A673 (cell line): ENCODE data around the gene SLC1A6. TPM values are rescaled to one million over a fixed set of nuclear protein-coding genes. Genes with fewer than 3 reads are reported as not detected.
"Not testable (repeated sequence)": the region's sequence is repeated elsewhere in the genome, so short reads cannot be mapped to it uniquely, and the experiment has no call there.

Experiments
- BruUV-seq: library from RNA; stranded (reverse); fragments of 400-500 nt; replicated peaks from 2 replicates; lab custom pipeline; 2021; lab: Mats Ljungman, UMichigan
- CTCF ChIA-PET: fragments of 300-600 bp; sonication (Branson Sonifier 250); formaldehyde crosslinking; loops from one replicate; lab custom pipeline; 2022; ENCODE audit warnings: antibody characterized with exemption; lab: Charles Lee
- POLR2A ChIA-PET: fragments of 300-600 bp; sonication (Branson Sonifier 250); formaldehyde crosslinking; loops from one replicate; lab custom pipeline; 2022; ENCODE audit warnings: antibody characterized with exemption; ENCODE audit not compliant: low non-redundant PET; lab: Charles Lee
- DNase-seq: peaks from one replicate; pipeline ENCODE4 v3.0.0-alpha.2; 2015; ENCODE audit warnings: low spot score
- H3K27ac ChIP-seq: fragments of 200-600 bp; sonication (generic); 2 replicates; pipeline ENCODE4 v1.5.1; 2016; ENCODE audit warnings: mixed run types, low read depth, mild to moderate bottlenecking, mixed read lengths, antibody characterized with exemption, low read length; ENCODE audit not compliant: poor library complexity, severe bottlenecking
- H3K27me3 ChIP-seq: fragments of 200-600 bp; sonication (generic); replicated peaks from 2 replicates; pipeline ENCODE4 v1.6.1; 2017; ENCODE audit warnings: mixed run types, low read depth, mild to moderate bottlenecking, mixed read lengths, antibody characterized with exemption, low read length; ENCODE audit not compliant: insufficient read depth, poor library complexity
- H3K36me3 ChIP-seq: fragments of 200-600 bp; sonication (generic); 2 replicates; pipeline ENCODE4 v1.6.1; 2016; ENCODE audit warnings: mixed run types, mild to moderate bottlenecking, mixed read lengths, antibody characterized with exemption, low read length; ENCODE audit not compliant: insufficient read depth, poor library complexity, severe bottlenecking
- H3K4me1 ChIP-seq: fragments of 200-600 bp; sonication (generic); 2 replicates; pipeline ENCODE4 v1.6.1; 2017; ENCODE audit warnings: mixed run types, mild to moderate bottlenecking, mixed read lengths, antibody characterized with exemption, low read length; ENCODE audit not compliant: insufficient read depth, poor library complexity, severe bottlenecking
- H3K4me3 ChIP-seq: fragments of 200-600 bp; sonication (generic); 2 replicates; pipeline ENCODE4 v1.5.1; 2016; ENCODE audit warnings: low read depth, mixed run types, mild to moderate bottlenecking, mixed read lengths, low read length; ENCODE audit not compliant: poor library complexity, severe bottlenecking
- H3K9me3 ChIP-seq: fragments of 200-600 bp; sonication (generic); 2 replicates; pipeline ENCODE4 v1.6.1; 2016; ENCODE audit warnings: mixed run types, low read depth, mild to moderate bottlenecking, mixed read lengths, antibody characterized with exemption, low read length; ENCODE audit not compliant: poor library complexity, severe bottlenecking
- CTCF ChIP-seq: fragments of 300-800, 200-600 bp; sonication (generic); conservative IDR thresholded peaks from 2 replicates; pipeline ENCODE4 v1.5.1; 2017; ENCODE audit warnings: low read depth, mild to moderate bottlenecking, antibody characterized with exemption, low read length, moderate library complexity, mixed read lengths
- EZH2 ChIP-seq: fragments of 200-600 bp; sonication (generic); IDR thresholded peaks from 2 replicates; pipeline ENCODE4 v1.6.1; 2017; ENCODE audit warnings: borderline replicate concordance, low read depth, mild to moderate bottlenecking, mixed read lengths, antibody characterized with exemption, low read length; ENCODE audit not compliant: poor library complexity, severe bottlenecking
- intact Hi-C: fragments of 100-400 bp; cut with micrococcal nuclease; formaldehyde crosslinking; loops from one replicate; pipeline ENCODE4 v1.10.0; 2022; ENCODE audit not compliant: unreplicated experiment
- total RNA-seq: library from RNA; stranded (reverse); gene quantifications from 2 replicates; pipeline ENCODE4 v1.2.3, GENCODE V29; 2021

The SLC1A6 gene
- total RNA-seq, 1 experiment from 2014 or later: 0.26 TPM

- no peak for DNase-seq
- Histone ChIP-seq H3K27me3 (peaks cover 5% of the 10 kb centered on the region), H3K9me3 (no peaks in the 10 kb centered on the region), H3K36me3 (no peaks in the 10 kb centered on the region), H3K27ac (no peak overlapping the region), H3K4me1 (no peaks in the 10 kb centered on the region), H3K4me3 (no peak overlapping the region)
- no TSS peak for BruUV-seq
- intact Hi-C loops: no loop called here
- CTCF ChIA-PET: no interaction called here
- TF ChIP-seq EZH2 (no peak), CTCF (no peak)
- POLR2A ChIA-PET: no interaction called here
These were observed 29.2 kb downstream of the SLC1A6 start for GRCh38 chr19:14950421-14950820.

GRCh38 chr19:14949876-14950275, 29.8 kb downstream of the SLC1A6 start:
- no TSS peak for BruUV-seq
- H3K27me3 ChIP-seq: peaks cover 5% of the 10 kb centered on the region
- DNase-seq: no peak
- no peak overlapping the region for H3K4me3 ChIP-seq
- ChIA-PET POLR2A (no interaction called here), CTCF (no interaction called here)
- H3K9me3 ChIP-seq: no peaks in the 10 kb centered on the region
- no peak overlapping the region for H3K27ac ChIP-seq
- TF ChIP-seq EZH2: no peak
- no peak for TF ChIP-seq CTCF
- intact Hi-C loops: no loop called here
- no peaks in the 10 kb centered on the region for H3K36me3 ChIP-seq
- H3K4me1 ChIP-seq: no peaks in the 10 kb centered on the region

GRCh38 chr19:14949413-14949812, 30.3 kb downstream of the SLC1A6 start:
- CTCF ChIA-PET, H3K9me3 ChIP-seq, H3K27me3 ChIP-seq, DNase-seq, intact Hi-C loops, H3K4me3 ChIP-seq, BruUV-seq, H3K36me3 ChIP-seq, POLR2A ChIA-PET, H3K4me1 ChIP-seq, H3K27ac ChIP-seq: not testable (repeated sequence)

GRCh38 chr19:14944456-14944855, 35.2 kb downstream of the SLC1A6 start:
- DNase-seq: no peak
- intact Hi-C loops: no loop called here
- CTCF ChIA-PET: no interaction called here

More at GRCh38 chr19:14944456-14944855, 35.2 kb downstream of the SLC1A6 start:
- Histone ChIP-seq H3K27ac (no peak overlapping the region), H3K27me3 (peaks cover 15% of the 10 kb centered on the region), H3K36me3 (no peaks in the 10 kb centered on the region), H3K4me3 (no peak overlapping the region), H3K4me1 (no peaks in the 10 kb centered on the region), H3K9me3 (no peaks in the 10 kb centered on the region)
- no TSS peak for BruUV-seq
- POLR2A ChIA-PET: no interaction called here
- TF ChIP-seq CTCF (no peak), EZH2 (no peak)
